Ectodermal cell (in vitro differentiated cells): ENCODE results near the gene AHRR.
"Not testable (repeated sequence)": the region's sequence is repeated elsewhere in the genome, so short reads cannot be mapped to it uniquely, and the experiment has no call there.

Source experiments
- H3K27ac ChIP-seq: 2 replicates; pipeline ENCODE4 v1.7.0; 2013; ENCODE audit warnings: mild to moderate bottlenecking, low read depth, low read length; ENCODE audit not compliant: insufficient read depth, poor library complexity, severe bottlenecking
- H3K27me3 ChIP-seq: 2 replicates; pipeline ENCODE4 v1.7.0; 2013; ENCODE audit warnings: mild to moderate bottlenecking, low read length; ENCODE audit not compliant: insufficient read depth, control insufficient read depth, poor library complexity, severe bottlenecking
- H3K36me3 ChIP-seq: one replicate; pipeline ENCODE4 v1.7.0; 2013; ENCODE audit warnings: low read length; ENCODE audit not compliant: control insufficient read depth, insufficient read depth
- H3K4me1 ChIP-seq: one replicate; pipeline ENCODE4 v1.7.0; 2013; ENCODE audit warnings: low read length; ENCODE audit not compliant: control insufficient read depth, insufficient read depth
- H3K4me3 ChIP-seq: 2 replicates; pipeline ENCODE4 v1.7.0; 2013; ENCODE audit warnings: low read depth, low read length, control low read depth; ENCODE audit not compliant: insufficient read depth
- H3K9me3 ChIP-seq: 2 replicates; pipeline ENCODE4 v1.7.0; 2013; ENCODE audit warnings: mild to moderate bottlenecking, low read length, moderate library complexity; ENCODE audit not compliant: control insufficient read depth
- WGBS, 2 experiments: methylation state at CpG; one replicate each; pipeline ENCODE4 v1.1.7; 2013; ENCODE audit warnings: missing lambda C conversion rate in 2 of 2; 5-methylcytosine and 5-hydroxymethylcytosine counted together

Gene AHRR

GRCh38 chr5:296207-296606 lies 25.3 kb upstream of the AHRR start:
- H3K4me3 ChIP-seq, H3K4me1 ChIP-seq, H3K9me3 ChIP-seq, H3K27me3 ChIP-seq, H3K27ac ChIP-seq, H3K36me3 ChIP-seq: not testable (repeated sequence)
- 94% methylated on average over 10 of the region's 10 CpGs for WGBS, 2 experiments

DNA sequence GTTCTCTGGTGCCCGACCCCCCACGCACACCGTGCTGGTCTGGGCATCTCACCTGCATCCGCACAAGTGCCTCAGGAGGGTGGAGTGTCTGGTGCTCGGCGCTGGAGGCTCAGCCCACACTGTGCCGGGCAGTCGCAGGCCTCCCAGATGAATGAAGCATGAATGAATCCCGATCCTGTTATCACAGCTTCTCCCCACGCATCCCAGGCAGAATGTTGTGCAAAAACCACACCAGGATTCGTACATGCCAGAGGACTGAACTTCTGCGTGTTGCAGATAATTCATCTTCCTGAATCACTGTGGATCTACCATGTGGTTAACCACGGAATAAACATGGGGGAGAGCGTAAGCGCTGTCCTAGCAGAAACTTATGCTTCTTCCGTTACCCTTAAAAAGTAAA lies 24.6 kb upstream of the AHRR start:
- H3K4me3 ChIP-seq, H3K36me3 ChIP-seq, H3K27ac ChIP-seq, H3K4me1 ChIP-seq, H3K27me3 ChIP-seq, H3K9me3 ChIP-seq: not testable (repeated sequence)
- 91 to 93% methylated on average over 15 to 16 of the region's 16 CpGs for WGBS, 2 experiments

- H3K4me1 ChIP-seq, H3K36me3 ChIP-seq, H3K4me3 ChIP-seq, H3K9me3 ChIP-seq, H3K27me3 ChIP-seq, H3K27ac ChIP-seq: not testable (repeated sequence)
- WGBS, 2 experiments, result 65 to 69% methylated on average over 6 of the region's 6 CpGs
Measured at GRCh38 chr5:297448-297847, 24.1 kb upstream of the AHRR start.

DNA sequence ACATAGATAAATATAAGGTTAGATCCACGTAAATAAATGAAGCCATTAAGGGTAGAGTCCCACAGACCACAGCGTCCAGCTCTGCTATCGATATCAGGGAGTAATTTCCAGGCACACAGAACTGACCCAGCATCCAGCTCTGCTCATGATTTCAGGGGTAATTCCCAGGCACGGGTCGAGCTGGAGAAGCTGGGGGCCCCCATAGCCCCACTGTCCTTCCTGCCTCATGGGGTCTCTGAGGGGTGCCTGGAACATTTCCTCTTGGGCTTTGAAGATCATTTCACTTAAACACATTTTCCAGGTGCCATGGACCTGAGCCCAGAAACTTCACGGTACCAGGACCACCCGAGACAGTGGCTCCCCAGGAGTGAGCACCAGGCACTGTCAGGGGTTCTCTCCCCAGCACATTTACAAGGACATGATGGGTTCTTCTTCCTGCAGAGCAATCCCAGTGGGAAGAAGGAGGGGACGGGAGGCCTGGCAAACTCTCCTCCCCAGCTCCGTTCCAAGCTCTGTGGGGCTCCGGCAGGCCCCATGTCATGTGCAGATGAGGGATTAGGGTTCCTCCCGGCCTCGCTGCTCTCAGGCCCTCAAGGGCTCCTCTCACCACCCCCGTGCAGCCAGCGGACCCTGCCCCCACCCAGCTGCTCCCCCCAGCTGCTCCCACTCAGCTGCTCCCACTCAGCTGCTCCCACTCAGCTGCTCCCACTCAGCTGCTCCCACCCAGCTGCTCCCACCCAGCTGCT lies 23.4 kb upstream of the AHRR start:
- not testable (repeated sequence) for H3K4me3 ChIP-seq, H3K9me3 ChIP-seq, H3K27ac ChIP-seq, H3K4me1 ChIP-seq, H3K36me3 ChIP-seq, H3K27me3 ChIP-seq
- WGBS, 2 experiments, result 50 to 53% methylated on average over 14 of the region's 14 CpGs

- Histone ChIP-seq H3K9me3 (no peaks in the 10 kb centered on the region), H3K4me1 (peaks cover 7% of the 10 kb centered on the region), H3K27me3 (no peaks in the 10 kb centered on the region), H3K36me3 (no peaks in the 10 kb centered on the region), H3K4me3 (no peak overlapping the region), H3K27ac (no peak overlapping the region)
- WGBS, 2 experiments, result no CpG with 5 or more reads among the region's 2 CpGs
Measured at GRCh38 chr5:298737-299125, 22.8 kb upstream of the AHRR start.

DNA sequence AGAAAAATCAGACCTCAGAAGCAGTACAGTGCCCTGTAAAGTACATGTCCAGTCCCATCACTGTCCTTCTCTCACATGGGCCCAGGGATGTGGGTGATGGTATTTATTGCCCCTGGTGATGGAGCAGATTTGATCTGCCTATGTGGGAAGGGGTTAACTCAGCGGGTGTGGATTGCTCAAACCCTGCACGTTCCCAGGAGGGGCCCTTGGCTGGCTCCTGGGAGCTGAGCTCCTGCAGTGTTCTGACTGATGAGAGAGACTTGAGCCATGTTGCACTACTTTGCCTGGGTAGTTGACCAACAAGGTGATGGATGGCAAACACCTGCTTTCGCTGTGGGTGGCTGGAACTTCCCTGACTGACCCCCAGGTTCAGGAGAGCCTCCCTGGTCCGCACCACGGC lies 21.6 kb upstream of the AHRR start:
- not testable (repeated sequence) for H3K27me3 ChIP-seq, H3K4me3 ChIP-seq, H3K4me1 ChIP-seq, H3K36me3 ChIP-seq, H3K9me3 ChIP-seq, H3K27ac ChIP-seq
- WGBS, 2 experiments, result 73 to 78% methylated on average over 5 of the region's 5 CpGs

GRCh38 chr5:300691-301435 lies 20.7 kb upstream of the AHRR start:
- H3K27ac ChIP-seq, H3K4me3 ChIP-seq, H3K27me3 ChIP-seq, H3K36me3 ChIP-seq, H3K9me3 ChIP-seq, H3K4me1 ChIP-seq: not testable (repeated sequence)
- 92 to 94% methylated on average over 18 to 21 of the region's 21 CpGs for WGBS, 2 experiments

- WGBS, 2 experiments, result 87% methylated on average over 8 of the region's 8 CpGs
- not testable (repeated sequence) for H3K27ac ChIP-seq, H3K36me3 ChIP-seq
Measured at GRCh38 chr5:302416-302815, 19.1 kb upstream of the AHRR start.

DNA sequence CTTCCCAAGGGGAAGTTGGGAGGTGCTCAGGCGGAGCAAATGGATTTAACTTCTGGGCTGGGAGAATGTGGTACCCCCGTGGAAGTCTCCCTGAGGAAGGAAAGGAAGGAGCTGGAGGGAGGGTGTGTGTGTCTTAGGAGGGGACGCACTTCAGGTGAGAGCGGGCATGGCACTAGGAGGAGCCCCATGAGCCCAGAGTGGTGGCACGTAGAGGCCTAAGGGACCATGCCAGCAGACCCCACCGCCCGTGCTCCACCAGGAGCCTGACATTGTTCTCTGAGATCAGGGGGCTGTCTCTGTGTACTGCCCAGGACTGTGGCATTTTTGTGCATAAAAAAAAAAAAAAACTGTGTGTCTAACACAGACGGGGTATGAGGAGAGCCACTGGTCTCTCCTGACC lies 18.5 kb upstream of the AHRR start:
- Histone ChIP-seq H3K9me3 (no peaks in the 10 kb centered on the region), H3K27ac (no peak overlapping the region), H3K4me3 (no peak overlapping the region), H3K27me3 (no peaks in the 10 kb centered on the region), H3K36me3 (no peaks in the 10 kb centered on the region), H3K4me1 (peaks cover 11% of the 10 kb centered on the region)
- WGBS, 2 experiments, result 80 to 85% methylated on average over 8 of the region's 8 CpGs

More at GRCh38 chr5:302416-302815, 19.1 kb upstream of the AHRR start:
- H3K4me3 ChIP-seq, H3K27me3 ChIP-seq, H3K4me1 ChIP-seq, H3K9me3 ChIP-seq: not testable (repeated sequence)

DNA sequence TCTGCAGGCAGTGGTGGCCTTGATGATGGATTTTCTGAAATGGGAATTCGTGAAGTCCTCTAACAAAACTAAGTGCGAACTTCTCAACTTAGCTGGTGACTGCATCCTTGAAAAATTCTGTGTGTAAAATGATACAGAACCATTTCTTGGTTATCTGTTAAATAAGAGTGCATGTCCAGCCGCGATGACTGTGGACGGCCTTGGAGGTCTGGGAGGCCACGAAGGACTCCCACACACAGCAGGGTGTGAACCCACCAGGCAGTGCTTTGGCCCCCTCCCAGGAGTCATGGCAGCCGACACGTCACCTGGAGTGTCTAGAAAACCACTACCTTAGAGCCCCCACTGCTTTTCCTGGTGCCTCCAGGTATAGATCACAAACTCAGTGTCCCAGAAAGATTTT lies 17.8 kb upstream of the AHRR start:
- H3K4me3 ChIP-seq, H3K27me3 ChIP-seq, H3K27ac ChIP-seq, H3K9me3 ChIP-seq, H3K36me3 ChIP-seq: not testable (repeated sequence)
- whole genome bisulfite sequencing, 2 experiments, result 89% methylated on average over 4 to 7 of the region's 8 CpGs
- peaks cover 13% of the 10 kb centered on the region for H3K4me1 ChIP-seq
